Activated CD8-positive, alpha-beta memory T cell treated with anti-CD3 and anti-CD28 coated beads for 1 hour (primary cell): ENCODE data around the gene WNT3A.

Source experiments
- DNase-seq, 2 donors: peaks; one replicate each; pipeline ENCODE4 v3.0.0-alpha.2; 2020; ENCODE audit warnings: low read depth in 1 of 2; ENCODE audit errors: extremely low read depth in 1 of 2

WNT3A gene

DNA sequence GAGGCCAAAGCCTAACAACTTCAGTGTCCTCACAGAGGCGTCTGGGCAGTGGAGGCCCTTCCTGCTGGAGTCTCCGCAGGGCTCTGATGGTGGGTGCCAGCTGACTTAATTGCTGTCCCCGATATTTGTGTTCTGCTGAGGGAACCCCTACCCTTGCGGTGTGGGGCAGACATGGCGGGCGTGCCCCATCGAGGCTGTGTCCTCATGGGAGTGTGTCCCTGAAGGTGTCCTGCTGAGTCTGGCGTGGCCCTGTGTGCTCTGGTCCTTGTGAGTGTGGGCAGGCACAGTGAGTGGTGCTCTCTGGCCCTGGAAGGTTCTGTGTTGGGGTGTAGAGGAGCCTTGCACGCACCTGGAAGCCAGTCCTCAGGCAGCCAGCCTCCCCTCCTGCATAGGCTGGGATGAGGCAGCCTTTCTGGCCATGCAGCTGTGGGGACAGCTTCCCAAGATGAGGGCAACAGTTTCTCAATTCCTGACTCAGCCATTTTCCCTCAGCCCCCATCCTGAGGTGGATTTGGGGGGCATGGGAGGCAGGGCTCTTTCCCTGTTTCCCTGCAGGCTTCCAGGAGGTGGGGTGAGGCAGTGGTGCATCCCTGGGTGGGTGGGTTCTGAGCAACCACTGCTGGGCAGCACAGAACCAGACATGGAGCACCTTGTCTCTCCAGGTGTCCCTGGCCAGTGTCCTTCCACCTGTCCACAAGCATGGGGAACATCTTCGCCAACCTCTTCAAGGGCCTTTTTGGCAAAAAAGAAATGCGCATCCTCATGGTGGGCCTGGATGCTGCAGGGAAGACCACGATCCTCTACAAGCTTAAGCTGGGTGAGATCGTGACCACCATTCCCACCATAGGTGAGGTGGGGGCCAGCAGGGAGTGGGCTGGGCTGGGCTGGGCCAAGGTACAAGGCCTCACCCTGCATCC lies 89.9 kb downstream of the WNT3A start:
- no peak for DNase-seq

- DNase-seq, result no peak
Observed at GRCh38 chr1:228097333-228098081, 90.7 kb downstream of the WNT3A start.

- no peak for DNase-seq
Observed at GRCh38 chr1:228098323-228098931, 91.6 kb downstream of the WNT3A start.

- no peak for DNase-seq
Observed at GRCh38 chr1:228099331-228099732, 92.5 kb downstream of the WNT3A start.

DNA sequence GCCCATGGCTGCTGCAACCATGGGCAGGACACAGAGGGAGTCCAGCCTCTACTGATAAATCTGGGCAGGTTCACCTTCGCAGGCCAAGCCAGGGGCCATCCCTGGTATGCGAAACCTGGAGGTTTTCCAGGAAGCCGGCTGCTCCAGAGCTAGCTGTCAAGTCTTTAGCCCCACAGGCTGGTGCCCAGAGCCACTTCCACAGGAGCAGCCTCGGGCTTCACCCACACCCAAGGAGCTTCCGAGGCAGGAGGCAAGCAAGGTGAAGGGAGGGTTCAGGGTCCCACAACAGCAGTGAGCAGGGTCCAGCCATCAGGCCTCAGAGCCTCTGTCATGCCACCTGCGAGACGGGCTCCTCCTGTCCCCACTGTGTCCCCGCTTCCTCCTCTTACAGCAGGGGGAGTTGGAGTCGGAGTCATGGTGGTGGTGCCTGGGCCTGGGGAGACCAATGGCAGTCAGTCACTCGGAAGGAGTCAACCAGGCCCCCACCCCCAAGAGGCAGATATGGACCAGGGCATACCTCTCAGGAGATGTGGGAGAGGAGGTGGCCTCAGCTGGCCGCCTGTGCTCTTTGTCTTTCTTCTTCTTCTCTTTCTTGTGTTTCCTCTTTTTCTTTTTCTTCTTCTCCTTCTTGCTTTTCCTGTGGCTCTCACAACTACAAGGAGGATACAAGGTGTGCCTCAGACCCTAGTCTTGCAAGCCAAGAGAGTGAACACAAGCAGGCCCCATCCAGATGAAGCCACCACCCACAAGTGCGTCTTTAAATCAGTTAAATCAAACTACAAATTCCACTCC lies 94.2 kb downstream of the WNT3A start:
- no peak for DNase-seq

GRCh38 chr1:228101614-228101993 lies 94.8 kb downstream of the WNT3A start:
- DNase-seq, result no peak

DNA sequence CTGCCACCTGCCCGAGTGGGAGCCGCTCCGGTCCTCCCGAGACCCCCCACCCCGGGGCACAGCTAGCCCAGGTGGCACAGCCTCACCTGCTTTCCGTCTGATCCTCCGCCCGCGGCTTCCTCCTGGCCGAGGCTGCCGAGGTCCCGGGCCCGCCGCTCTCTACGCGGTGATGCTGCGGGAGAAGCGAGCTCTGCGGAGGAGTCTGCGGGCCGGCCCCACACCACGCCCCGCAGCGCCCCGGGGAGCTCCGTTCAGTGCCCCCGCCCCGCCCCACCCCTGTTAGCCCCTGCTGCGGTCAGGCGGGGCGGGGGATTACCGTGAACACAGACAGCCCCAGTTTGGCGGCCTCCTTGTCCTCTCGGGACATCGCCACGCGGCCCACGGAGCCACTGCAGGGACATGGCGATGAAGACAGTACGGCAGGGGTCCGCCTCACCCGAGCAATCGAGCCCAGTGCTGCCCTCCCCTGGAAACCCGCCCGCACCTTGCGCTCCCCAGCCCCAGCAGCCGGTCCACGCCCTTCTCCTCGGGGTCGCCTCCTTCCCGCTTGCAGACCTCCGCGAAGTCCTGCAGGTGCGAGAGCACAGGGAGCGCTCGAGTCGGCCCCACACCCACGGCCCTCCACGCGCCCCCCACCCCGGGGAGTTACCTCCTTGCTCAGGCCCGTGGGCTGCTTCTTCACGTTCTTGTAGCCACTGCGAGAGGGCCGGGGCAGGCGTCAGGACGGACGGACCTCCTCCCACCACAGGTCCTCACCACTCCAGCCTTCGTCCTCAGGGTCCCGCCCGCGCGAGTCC lies 95.4 kb downstream of the WNT3A start:
- no peak for DNase-seq

DNA sequence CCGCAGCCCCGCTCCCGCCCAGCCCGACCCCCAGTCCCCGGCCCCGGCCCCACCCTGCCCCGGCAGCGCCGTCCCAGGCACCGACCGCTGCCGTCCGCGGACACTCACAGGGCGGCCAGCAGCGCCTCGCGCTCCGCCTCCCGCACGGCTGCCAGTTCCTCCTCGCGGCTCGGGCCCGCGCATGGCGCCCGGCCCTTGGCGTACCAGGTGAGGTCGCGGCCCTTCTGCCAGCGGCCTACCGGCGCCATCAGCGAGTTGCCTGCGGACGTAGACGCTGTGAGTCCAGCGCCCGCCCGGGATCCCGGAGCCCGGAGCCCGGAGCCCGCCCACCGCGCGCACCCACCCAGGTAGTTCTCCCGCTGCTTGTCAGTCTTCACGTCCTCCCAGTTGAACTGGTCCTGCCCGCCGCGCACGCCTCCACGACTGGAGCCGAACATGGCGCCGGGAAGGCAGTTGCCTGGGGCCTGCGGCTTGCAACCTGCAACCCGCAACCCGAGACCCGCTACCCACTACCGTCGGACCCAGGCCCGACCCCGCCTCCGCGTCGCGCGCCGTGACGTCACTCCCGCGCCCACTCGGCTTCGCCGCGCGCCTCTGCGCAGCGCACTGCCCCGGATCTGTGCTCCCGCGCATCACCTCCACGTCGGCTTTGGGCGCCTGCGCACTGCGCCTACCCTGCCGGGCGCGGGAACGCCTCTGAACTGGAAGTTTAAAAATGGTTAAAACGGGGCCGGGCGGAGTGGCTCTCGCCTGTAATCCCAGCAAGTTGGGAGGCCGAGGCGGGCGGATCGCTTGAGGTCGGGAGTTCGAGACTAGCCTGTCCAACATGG lies 96.2 kb downstream of the WNT3A start, which contains the start of gene C1orf35:
TSS of gene C1orf35 (minus strand) at position 535 of the 830 bp plus-strand sequence. CDS start at position 437, 98 bp downstream.
- DNase-seq, result peak; percentile 82 to 91

DNA sequence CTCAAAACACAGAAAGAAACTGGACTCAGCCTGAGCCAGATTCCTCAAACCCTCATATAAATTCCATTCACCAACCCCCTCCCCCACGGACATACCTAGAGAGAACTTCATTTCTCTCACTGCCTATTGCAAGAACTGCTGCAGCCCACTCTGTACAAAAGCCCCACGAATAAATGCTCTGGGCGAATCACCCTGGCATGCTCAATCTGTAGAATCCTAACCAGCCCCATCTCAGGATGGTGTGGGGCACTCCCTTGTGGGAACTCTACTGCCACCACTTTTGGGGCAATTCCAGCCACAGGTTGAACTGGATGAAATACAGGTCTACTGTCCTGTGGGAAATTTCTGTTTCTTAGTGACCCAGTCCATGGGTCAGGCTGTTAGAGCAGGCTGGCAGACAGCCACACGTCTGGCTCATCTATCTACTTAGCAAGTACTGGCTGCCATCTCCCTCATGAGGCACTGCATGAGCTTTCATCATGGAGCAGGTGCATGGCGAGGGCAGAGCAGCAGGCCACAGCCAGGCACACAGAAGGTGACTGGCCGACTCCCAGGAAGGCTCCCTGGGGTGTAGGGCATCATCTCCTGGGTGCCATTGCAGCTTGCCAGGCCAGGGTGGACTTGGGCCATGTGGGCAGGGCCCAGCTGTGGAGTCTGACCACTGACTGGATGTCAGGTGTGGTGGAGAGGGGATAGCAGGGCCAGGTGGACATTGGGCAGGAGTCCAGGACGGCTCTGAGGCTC lies 97.9 kb downstream of the WNT3A start:
- DNase-seq, result no peak

DNA sequence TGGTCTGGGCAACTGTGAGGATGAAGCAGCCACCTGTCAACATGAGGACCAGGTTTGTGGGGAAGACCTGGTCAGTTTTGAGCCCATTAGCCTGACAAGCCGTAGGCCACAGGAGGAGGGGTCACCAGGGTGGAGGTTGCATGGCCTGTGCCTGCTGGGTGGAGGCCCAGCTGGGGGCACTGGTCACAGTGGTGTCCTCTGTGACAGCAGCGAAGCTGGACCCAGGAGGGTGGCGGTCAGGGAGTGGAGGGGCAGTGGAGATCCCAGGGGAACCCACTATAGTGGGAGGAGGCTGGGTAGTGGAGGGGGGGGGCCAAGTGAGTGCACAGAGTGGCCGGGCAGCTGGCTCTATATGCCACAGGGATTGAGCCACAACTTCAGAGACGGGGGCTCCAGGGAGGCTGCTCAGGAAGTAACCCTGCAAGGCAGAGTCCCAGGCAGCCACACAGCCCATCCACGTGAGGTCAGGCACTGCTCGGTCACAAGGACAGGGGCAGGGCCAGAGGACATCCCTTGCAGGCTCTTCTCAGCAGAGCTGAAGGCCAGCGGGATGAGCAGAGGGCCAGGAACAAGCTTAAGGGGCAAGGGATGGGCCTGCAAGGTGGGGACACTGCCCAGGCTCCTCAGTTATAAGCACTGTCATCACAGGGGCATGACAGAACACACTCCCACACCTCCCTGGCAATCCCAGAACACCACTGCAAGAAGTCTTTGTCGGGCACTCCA lies 98.6 kb downstream of the WNT3A start:
- DNase-seq, result no peak

DNA sequence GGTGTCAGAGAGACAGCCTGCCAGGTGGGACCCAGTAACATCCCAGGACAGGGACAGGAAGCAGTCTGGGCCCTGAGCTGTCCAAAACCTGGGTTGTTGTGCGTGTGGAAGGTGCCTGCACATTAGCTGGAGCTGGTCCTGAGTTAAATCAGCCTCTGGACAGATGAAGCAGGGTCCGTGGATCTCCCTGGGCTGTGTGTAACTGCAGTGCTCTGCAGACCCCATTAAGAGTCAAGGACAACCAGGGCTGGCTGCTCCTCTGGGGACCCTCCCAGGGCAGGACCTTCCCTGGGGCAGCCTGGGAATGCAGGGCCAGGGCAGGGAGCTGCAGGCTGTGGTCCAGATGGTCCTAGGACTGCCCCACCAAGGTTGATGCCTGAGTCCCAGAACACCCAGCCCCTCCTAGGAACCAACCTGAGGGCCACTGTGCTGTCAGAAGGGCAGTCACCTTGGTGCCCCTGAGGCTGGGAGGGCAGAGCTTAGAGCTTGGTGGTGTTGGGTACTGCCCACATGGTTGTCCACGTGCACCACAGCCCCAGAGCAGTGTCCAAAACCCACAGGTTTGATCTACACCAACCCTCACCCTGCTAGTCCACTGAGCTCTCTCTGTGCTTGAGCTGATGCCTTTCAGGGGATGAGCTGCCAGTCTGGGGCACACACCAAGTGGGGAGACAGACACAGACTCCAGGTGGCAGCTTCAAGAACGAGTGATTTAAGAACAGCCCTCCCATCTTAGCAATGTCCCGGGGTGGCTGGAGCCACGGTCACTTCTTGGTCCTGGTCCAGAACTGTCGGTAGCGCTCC lies 99.4 kb downstream of the WNT3A start:
- no peak for DNase-seq

DNA sequence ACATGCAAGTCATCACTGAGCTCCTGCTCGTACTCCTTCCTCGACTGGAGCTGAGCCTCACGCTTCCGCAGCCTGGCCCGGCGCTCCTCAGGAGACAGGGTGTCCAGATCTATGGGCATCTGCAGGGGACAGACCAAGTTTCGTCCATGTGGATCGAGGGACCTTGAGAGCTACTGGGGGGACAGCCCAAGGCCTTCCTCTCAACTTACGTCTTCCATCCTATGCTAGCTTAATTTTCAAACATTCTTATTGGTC lies 99.9 kb downstream of the WNT3A start:
- DNase-seq, result no peak

GRCh38 chr1:228107636-228108035 lies 100.8 kb downstream of the WNT3A start:
- DNase-seq, result no peak

DNA sequence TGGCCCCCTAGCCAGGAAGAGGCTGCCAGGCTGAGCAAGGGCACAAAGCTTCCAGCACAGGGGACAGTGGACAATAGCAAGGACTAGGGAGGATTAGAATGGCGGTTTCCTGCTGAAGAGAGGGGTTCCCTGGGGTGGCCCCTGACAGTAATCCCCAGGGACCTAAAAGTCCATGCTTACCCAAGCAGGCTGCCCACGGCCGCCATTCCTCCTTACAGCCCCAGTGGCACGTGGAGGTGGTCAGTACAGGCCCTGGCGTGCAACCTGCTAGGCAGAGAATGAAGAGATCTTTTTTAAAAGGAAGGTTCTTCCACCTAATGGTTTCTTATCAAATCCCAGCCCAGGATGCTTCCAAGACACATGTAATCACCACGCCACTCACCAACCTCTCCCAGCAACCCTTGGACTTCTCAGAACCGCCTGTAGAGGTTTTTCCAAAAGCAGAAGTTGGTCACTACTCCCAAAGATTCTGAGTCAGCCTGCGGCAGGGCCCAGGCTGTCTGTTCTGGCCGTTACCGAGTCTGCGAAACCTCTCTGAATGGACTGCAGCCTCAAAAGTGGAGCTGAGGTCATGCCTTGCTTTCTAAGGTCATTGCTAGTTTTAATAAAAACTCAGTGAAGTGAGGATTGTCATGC lies 101.4 kb downstream of the WNT3A start:
- no peak for DNase-seq

- no peak for DNase-seq
Observed at GRCh38 chr1:228108742-228109072, 101.9 kb downstream of the WNT3A start.

DNA sequence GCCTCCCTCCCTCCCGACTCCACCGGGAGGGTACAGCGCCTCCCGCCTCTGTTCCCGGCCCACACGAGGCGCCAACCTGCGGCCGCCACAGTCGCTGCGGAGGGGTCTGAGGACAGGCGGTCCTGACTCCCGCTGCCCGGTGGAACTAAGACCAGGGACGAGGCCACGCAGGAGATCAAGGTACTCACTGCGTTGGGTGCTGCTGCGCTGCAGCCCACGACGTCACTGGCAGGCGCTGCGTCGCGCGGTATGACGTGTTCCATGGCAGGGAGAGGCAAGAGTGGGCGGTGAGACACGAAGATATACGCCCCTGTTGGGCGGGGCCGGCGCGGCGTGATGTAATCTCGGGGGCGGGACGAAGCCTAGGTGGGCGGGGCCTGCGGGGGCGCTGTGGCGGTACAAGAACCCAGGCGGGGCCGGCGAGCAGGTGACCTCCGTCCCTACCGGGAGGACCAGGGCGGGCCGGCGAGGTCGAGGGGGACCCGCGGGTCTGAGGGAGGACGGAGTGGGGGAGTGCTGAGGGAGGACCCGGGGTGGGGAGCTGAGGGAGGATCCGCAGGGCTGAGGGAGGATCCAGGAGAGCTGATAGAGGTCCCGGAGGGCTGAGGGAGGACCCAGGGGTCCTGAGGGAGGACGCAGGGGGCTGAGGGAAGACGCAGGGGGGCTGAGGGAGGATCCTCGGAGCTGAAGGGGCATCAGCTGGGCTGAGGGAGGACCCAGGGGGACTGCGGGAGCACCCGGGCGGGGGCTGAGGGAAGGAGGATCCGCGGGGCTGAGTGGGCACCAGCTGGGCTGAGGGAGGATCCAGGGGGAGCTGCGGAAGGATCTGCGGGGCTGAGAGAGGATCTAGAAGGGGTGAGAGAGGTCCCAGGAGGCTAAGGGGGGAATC lies 102.5 kb downstream of the WNT3A start, which contains the start of gene MRPL55:
TSS of gene MRPL55 (minus strand) at position 227 of the 889 bp plus-strand sequence. CDS start 1,039 bp downstream, outside the sequence.
- peak; percentile 89 to 99 for DNase-seq
